Vagina (tissue), 2 donors: ENCODE results near the gene KLHL10.

Experiments
- POLR2A ChIP-seq, 2 donors: fragments of 450-650 bp; IDR thresholded peaks; one replicate each; pipeline ENCODE4 v1.6.1; 2017; ENCODE audit warnings: antibody characterized with exemption in 2 of 2, mild to moderate bottlenecking in 2 of 2, moderate library complexity in 2 of 2
- TF ChIP-seq, protein P1 (sequence below), 3 experiments: fragments of 450-650 bp in 2 of 3; fragments of 200-600 bp in 1 of 3; sonication (generic) in 1 of 3; IDR thresholded peaks; one replicate each; pipeline ENCODE4 v1.5.1; 2017 to 2019; ENCODE audit warnings: antibody characterized with exemption in 3 of 3, mild to moderate bottlenecking in 2 of 3, moderate library complexity in 2 of 3

DNA sequence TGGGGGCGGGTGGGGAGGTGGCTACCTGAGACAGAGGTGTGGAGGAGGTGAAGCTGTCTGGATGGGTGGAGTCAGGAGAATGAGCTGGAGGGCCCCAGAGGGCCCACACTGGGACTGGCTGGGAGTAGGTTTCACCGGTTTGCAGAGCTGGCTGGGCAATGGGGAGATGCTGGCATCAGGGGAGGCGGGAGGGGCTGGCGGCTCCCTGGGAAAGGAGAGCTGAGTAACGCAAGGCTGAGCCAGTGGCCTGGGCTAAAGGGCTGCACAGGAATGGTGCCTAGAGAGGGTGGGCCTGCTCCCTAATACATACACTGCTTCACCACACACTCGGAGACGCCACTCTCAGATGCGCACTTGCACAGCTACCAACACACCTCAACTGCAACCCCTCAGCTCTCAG is 38.3 kb upstream of the KLHL10 start:
- no peak for TF ChIP-seq POLR2A (IDR thresholded peaks at IDR 0.05)
- TF ChIP-seq, protein P1, sequence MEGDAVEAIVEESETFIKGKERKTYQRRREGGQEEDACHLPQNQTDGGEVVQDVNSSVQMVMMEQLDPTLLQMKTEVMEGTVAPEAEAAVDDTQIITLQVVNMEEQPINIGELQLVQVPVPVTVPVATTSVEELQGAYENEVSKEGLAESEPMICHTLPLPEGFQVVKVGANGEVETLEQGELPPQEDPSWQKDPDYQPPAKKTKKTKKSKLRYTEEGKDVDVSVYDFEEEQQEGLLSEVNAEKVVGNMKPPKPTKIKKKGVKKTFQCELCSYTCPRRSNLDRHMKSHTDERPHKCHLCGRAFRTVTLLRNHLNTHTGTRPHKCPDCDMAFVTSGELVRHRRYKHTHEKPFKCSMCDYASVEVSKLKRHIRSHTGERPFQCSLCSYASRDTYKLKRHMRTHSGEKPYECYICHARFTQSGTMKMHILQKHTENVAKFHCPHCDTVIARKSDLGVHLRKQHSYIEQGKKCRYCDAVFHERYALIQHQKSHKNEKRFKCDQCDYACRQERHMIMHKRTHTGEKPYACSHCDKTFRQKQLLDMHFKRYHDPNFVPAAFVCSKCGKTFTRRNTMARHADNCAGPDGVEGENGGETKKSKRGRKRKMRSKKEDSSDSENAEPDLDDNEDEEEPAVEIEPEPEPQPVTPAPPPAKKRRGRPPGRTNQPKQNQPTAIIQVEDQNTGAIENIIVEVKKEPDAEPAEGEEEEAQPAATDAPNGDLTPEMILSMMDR (IDR thresholded peaks at IDR 0.05), result no peak
